GM19397 (cell line): ENCODE results near the gene FAM13C.

Experiments used
- ATAC-seq: cut with Tn5 transposase; IDR thresholded peaks from one replicate; pipeline ENCODE4 v1.9.1; 2021; ENCODE audit warnings: mild to moderate bottlenecking, moderate library complexity; ENCODE audit not compliant: unreplicated experiment

Gene FAM13C

GRCh38 chr10:59283456-59284091 is 78.8 kb downstream of the FAM13C start:
- no peak for ATAC-seq

GRCh38 chr10:59281861-59282260 is 80.5 kb downstream of the FAM13C start:
- no peak for ATAC-seq

GRCh38 chr10:59279991-59280505 is 82.3 kb downstream of the FAM13C start:
- ATAC-seq, result no peak

- no peak for ATAC-seq
These were observed 82.9 kb downstream of the FAM13C start for GRCh38 chr10:59279476-59279875.

GRCh38 chr10:59276919-59277318 is 85.4 kb downstream of the FAM13C start:
- no peak for ATAC-seq

GRCh38 chr10:59276133-59276532 is 86.2 kb downstream of the FAM13C start:
- no peak for ATAC-seq

GRCh38 chr10:59273445-59273844 is 88.9 kb downstream of the FAM13C start:
- no peak for ATAC-seq

GRCh38 chr10:59272061-59272460 is 90.3 kb downstream of the FAM13C start:
- no peak for ATAC-seq

- ATAC-seq, result no peak
These were observed 91.2 kb downstream of the FAM13C start for GRCh38 chr10:59271160-59271559.

- ATAC-seq, result no peak
These were observed 91.9 kb downstream of the FAM13C start for GRCh38 chr10:59270492-59270891.

- no peak for ATAC-seq
These were observed 92.7 kb downstream of the FAM13C start for GRCh38 chr10:59269651-59270050.

GRCh38 chr10:59268460-59268859 is 93.9 kb downstream of the FAM13C start:
- ATAC-seq, result no peak

GRCh38 chr10:59266321-59266720 is 96.0 kb downstream of the FAM13C start:
- ATAC-seq, result no peak

GRCh38 chr10:59265141-59265540 is 97.2 kb downstream of the FAM13C start:
- no peak for ATAC-seq

GRCh38 chr10:59258890-59259289 is 103.5 kb downstream of the FAM13C start:
- ATAC-seq, result no peak

- no peak for ATAC-seq
These were observed 105.1 kb downstream of the FAM13C start for GRCh38 chr10:59257224-59257623.

GRCh38 chr10:59255463-59255862 is 106.9 kb downstream of the FAM13C start:
- ATAC-seq, result no peak

GRCh38 chr10:59252491-59252890 is 109.9 kb downstream of the FAM13C start:
- no peak for ATAC-seq

- ATAC-seq, result no peak
These were observed 116.7 kb downstream of the FAM13C start for GRCh38 chr10:59245686-59246085.

- no peak for ATAC-seq
These were observed 117.5 kb downstream of the FAM13C start for GRCh38 chr10:59244871-59245270.

GRCh38 chr10:59243611-59244195 is 118.6 kb downstream of the FAM13C start:
- ATAC-seq, result no peak

- no peak for ATAC-seq
These were observed 119.4 kb downstream of the FAM13C start for GRCh38 chr10:59242991-59243390.

GRCh38 chr10:59242057-59242456 is 120.3 kb downstream of the FAM13C start:
- ATAC-seq, result no peak
